SJCRH30 (cell line): Measurements from ENCODE around the gene ITM2C. TPM values are rescaled to one million over a fixed set of nuclear protein-coding genes. Genes with fewer than 3 reads are reported as not detected.
A peak's percentile ranks its signal among the peaks of the same experiment; 100 is the strongest.

Experiments used
- DNase-seq, 2 experiments: peaks; one replicate each; pipeline ENCODE4 v3.0.0-alpha.2; 2015 to 2020
- H3K27ac ChIP-seq: fragments of 250-450 bp; sonication (Bioruptor Pico); 2 replicates; pipeline ENCODE4 v1.5.1; 2020; ENCODE audit warnings: mild to moderate bottlenecking, moderate library complexity
- H3K27me3 ChIP-seq: fragments of 250-450 bp; sonication (Bioruptor Pico); 2 replicates; pipeline ENCODE4 v1.5.1; 2020; ENCODE audit warnings: mild to moderate bottlenecking, moderate library complexity
- H3K36me3 ChIP-seq: fragments of 250-450 bp; sonication (Bioruptor Pico); 2 replicates; pipeline ENCODE4 v1.5.1; 2020; ENCODE audit warnings: mild to moderate bottlenecking, moderate library complexity
- H3K4me1 ChIP-seq: fragments of 250-450 bp; sonication (Bioruptor Pico); 2 replicates; pipeline ENCODE4 v1.5.1; 2020; ENCODE audit warnings: mild to moderate bottlenecking, moderate library complexity
- H3K4me3 ChIP-seq: fragments of 250-450 bp; sonication (Bioruptor Pico); 2 replicates; pipeline ENCODE4 v1.5.1; 2020; ENCODE audit warnings: mild to moderate bottlenecking, moderate library complexity
- H3K9me3 ChIP-seq: fragments of 250-450 bp; sonication (Bioruptor Pico); replicated peaks from 2 replicates; pipeline ENCODE4 v1.5.1; 2020; ENCODE audit warnings: mild to moderate bottlenecking, moderate library complexity
- total RNA-seq: library from RNA; depleted of rRNA; stranded (reverse); fragments of >200 nt; shearing (Covaris generic); gene quantifications from 2 replicates; pipeline ENCODE4 v1.2.3, GENCODE V29; 2014

Gene ITM2C
- total RNA-seq, 1 experiment from 2014 or later, result 20.9 TPM

DNA sequence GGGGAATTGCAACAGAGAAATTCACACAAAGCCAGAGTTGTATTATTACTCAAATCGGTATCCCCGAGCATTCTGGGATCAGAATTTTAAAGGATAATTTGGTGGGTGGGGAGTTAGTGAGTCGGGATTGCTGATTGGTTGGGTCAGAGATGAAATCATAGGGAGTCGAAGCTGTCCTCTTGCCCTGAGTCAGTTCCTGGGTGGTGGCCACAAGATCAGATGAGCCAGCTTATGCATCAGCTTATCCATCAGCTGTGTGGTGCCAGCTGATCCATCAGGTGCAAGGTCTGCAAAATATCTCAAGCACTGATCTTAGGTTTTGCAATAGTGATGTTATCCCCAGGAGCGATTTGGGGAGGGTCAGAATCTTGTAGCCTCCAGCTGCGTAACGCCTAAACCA, 34.3 kb upstream of the ITM2C start:
- no peaks in the 10 kb centered on the region for H3K4me1 ChIP-seq
- no peaks in the 10 kb centered on the region for H3K36me3 ChIP-seq
- H3K27me3 ChIP-seq, result 0 out of 2 replicates have a peak, but pooled peaks cover 7% of the 10 kb centered on the region
- H3K4me3 ChIP-seq, result no peak overlapping the region
- H3K27ac ChIP-seq, result no peak overlapping the region
- no peak for DNase-seq
- H3K9me3 ChIP-seq, result no peaks in the 10 kb centered on the region

DNA sequence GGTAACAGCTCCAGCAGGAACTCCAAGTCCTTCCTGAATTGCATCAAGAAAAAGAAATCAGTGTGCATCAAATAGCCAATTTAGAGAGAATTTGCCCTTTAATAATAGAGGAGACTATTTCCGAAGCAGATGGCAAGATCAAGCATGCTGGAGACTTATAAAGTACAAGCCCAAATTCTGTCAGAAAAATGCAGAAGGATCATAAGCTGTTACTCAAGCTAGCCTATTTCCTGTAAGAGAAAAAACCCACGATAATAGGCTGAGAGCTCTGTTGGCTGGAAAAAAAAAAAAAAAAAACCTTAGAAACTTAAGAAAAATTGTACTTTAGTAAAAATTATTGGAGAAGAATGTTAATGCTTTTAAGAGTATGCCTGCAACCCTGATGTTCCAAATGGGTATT, 24.4 kb upstream of the ITM2C start:
- Histone ChIP-seq H3K4me3 (no peak overlapping the region), H3K4me1 (no peaks in the 10 kb centered on the region), H3K27me3 (no peaks in the 10 kb centered on the region), H3K27ac (no peak overlapping the region), H3K36me3 (no peaks in the 10 kb centered on the region), H3K9me3 (no peaks in the 10 kb centered on the region)
- no peak for DNase-seq

- no peaks in the 10 kb centered on the region for H3K27me3 ChIP-seq
- H3K27ac ChIP-seq, result no peak overlapping the region
- H3K4me3 ChIP-seq, result no peak overlapping the region
- no peak for DNase-seq
- no peaks in the 10 kb centered on the region for H3K9me3 ChIP-seq
- no peaks in the 10 kb centered on the region for H3K4me1 ChIP-seq
- H3K36me3 ChIP-seq, result no peaks in the 10 kb centered on the region
These were observed 22.3 kb upstream of the ITM2C start for GRCh38 chr2:230842473-230842872.

DNA sequence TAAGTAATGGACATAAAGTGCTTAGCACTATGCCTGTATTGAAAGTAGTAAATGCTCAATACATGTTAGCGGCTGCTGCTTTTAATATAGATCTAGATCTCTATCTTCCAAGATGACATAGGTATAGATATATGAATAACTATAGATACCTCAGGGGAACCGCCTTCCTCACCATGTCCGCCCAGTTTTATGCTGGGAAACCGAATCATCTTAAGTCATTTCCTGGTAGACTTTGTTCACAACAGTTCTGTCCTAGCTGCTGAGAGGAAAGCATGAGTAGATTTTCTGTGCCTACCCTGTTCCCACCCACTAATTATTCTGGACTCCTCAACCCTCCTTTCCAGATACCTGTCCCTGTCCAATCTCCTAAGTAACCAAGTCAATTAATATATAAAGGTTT, 21.6 kb upstream of the ITM2C start:
- Histone ChIP-seq H3K27me3 (no peaks in the 10 kb centered on the region), H3K36me3 (no peaks in the 10 kb centered on the region), H3K4me1 (no peaks in the 10 kb centered on the region), H3K9me3 (no peaks in the 10 kb centered on the region), H3K4me3 (no peak overlapping the region), H3K27ac (no peak overlapping the region)
- DNase-seq, result no peak

DNA sequence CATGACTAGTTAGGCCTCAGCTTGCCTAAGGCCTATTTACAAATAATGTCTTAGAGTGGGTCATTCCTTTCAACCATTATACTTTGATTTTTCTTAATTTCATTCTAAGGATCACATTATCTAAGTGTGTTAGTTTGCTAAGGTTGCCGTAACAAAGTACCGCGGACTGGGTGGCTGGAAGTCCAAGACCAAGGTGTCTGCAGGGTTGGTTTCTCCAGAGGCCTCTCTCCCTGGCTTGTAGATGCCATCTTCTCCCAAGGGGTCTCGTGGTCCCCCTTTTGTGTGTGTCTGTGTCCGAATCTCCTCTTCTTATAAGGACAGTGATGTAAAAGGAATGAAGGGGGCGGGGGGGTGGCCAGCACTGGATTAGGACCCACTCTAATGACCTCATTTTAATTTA, 18.4 kb upstream of the ITM2C start:
- no peak overlapping the region for H3K27ac ChIP-seq
- no peaks in the 10 kb centered on the region for H3K36me3 ChIP-seq
- no peaks in the 10 kb centered on the region for H3K4me1 ChIP-seq
- H3K4me3 ChIP-seq, result no peak overlapping the region
- no peaks in the 10 kb centered on the region for H3K9me3 ChIP-seq
- no peak for DNase-seq
- no peaks in the 10 kb centered on the region for H3K27me3 ChIP-seq

DNA sequence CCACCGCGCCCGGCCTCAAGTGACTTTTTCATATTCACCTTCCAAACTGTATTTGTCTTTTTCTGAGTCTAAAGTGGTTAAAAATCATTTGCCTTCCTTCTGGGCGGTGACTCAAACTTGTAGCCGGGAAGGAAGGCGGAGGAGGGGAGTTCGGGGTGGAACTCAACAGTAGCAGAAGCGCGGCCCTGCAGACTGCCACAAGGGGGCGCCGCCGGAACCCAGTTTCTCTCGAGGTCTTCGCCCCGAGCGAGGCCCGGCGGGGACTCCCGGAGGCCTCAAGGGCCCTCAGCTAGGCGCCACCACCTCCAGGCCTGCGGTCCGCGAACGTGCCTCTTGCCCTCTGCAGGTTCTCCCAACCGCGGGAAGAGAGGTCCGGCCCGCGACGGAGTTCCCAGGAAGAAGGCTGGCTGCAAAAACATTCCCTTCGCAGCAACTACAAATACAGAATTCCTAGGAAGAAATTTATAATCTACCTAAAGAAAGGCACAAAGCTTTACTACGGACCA, 16.8 kb upstream of the ITM2C start:
- no peaks in the 10 kb centered on the region for H3K36me3 ChIP-seq
- 0 out of 2 replicates have a peak, but pooled peaks cover 4% of the 10 kb centered on the region for H3K9me3 ChIP-seq
- no peak overlapping the region for H3K4me3 ChIP-seq
- H3K27me3 ChIP-seq, result no peaks in the 10 kb centered on the region
- no peak overlapping the region for H3K27ac ChIP-seq
- peak; percentile 77 to 85 for DNase-seq
- no peaks in the 10 kb centered on the region for H3K4me1 ChIP-seq

- Histone ChIP-seq H3K27ac (no peak overlapping the region), H3K4me3 (no peak overlapping the region), H3K9me3 (0 out of 2 replicates have a peak, but pooled peaks cover 4% of the 10 kb centered on the region), H3K36me3 (no peaks in the 10 kb centered on the region), H3K27me3 (no peaks in the 10 kb centered on the region), H3K4me1 (no peaks in the 10 kb centered on the region)
- no peak for DNase-seq
These were observed 14.9 kb upstream of the ITM2C start for GRCh38 chr2:230849633-230850357.

- DNase-seq, result no peak
- Histone ChIP-seq H3K36me3 (no peaks in the 10 kb centered on the region), H3K27me3 (no peaks in the 10 kb centered on the region)
These were observed 14.4 kb upstream of the ITM2C start for GRCh38 chr2:230850358-230850658.

GRCh38 chr2:230852113-230852512, 12.6 kb upstream of the ITM2C start:
- no peak for DNase-seq
- Histone ChIP-seq H3K4me1 (no peaks in the 10 kb centered on the region), H3K27me3 (no peaks in the 10 kb centered on the region), H3K9me3 (0 out of 2 replicates have a peak, but pooled peaks cover 4% of the 10 kb centered on the region), H3K36me3 (no peaks in the 10 kb centered on the region), H3K27ac (no peak overlapping the region), H3K4me3 (no peak overlapping the region)

More at GRCh38 chr2:230850358-230850658, 14.4 kb upstream of the ITM2C start:
- Histone ChIP-seq H3K27ac (no peak overlapping the region), H3K4me3 (no peak overlapping the region), H3K4me1 (no peaks in the 10 kb centered on the region), H3K9me3 (0 out of 2 replicates have a peak, but pooled peaks cover 4% of the 10 kb centered on the region)

DNA sequence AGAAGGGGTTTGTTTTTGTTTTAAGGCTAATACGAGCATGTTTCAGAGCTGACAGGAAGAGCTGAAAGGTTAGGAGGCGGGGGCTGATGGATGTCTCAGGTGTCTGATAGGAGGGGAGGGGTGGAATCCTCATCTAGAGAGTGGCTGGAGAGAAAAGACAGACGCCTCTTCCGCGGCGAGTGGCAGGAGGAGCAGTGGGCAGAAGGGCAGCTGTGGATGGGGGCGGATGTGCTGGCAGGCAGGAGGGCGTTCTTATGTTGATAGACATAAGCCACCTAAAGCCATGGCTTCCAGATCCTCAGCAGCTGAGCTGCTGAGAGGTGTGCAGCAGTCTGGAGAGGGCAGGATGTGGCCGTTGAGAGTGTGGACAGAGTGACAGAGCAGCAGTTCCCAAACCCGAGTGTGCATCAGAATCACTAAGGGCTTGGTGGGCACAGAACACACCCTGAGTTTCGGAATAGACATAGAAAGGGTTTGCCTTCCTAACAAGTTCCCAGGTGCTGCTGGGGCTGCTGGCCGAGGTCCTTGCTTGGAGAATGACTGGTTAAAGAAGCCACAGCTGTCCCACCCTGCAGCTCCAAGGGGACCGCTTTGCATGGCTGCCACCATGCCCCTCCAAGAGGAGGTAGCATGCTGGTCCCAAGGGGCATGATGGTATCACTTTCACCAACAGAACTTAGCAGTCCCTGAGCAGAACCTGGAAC, 3.0 kb upstream of the ITM2C start:
- Histone ChIP-seq H3K27me3 (peaks cover 5% of the 10 kb centered on the region; the same call in 1 of the 2 replicates), H3K27ac (no peak overlapping the region), H3K9me3 (0 out of 2 replicates have a peak, but pooled peaks cover 2% of the 10 kb centered on the region), H3K36me3 (no peaks in the 10 kb centered on the region), H3K4me1 (no peaks in the 10 kb centered on the region), H3K4me3 (no peak overlapping the region)
- DNase-seq, result no peak

- no peak overlapping the region for H3K27ac ChIP-seq
- no peak overlapping the region for H3K4me3 ChIP-seq
- H3K27me3 ChIP-seq, result peaks cover 11% of the 10 kb centered on the region; the same call in 1 of the 2 replicates
- H3K36me3 ChIP-seq, result no peaks in the 10 kb centered on the region
- H3K9me3 ChIP-seq, result 0 out of 2 replicates have a peak, but pooled peaks cover 2% of the 10 kb centered on the region
- no peak for DNase-seq
- H3K4me1 ChIP-seq, result peaks cover 3% of the 10 kb centered on the region; the same call in 1 of the 2 replicates
These were observed 2.5 kb upstream of the ITM2C start for GRCh38 chr2:230862292-230862691.

DNA sequence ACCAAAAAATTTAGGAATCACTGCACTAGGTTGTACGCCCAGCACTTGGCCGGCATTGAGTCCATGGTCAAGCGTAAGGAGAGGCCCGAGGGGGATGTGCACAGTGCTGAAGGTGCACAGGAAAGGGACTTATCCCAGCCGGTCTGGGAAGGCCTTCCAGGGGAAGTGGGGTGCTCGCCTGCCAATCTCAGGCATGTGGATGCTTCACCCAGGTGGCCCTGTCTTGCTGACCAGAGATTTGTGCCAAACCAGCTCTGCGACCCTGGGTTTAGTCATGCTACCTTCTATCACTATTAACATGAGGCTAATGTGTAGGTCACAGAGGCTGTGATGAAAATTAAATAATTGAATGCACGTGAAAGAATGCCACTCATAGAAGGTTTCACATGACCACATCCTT, 1.7 kb upstream of the ITM2C start:
- Histone ChIP-seq H3K4me3 (no peak overlapping the region), H3K4me1 (peaks cover 7% of the 10 kb centered on the region), H3K27ac (no peak overlapping the region), H3K36me3 (no peaks in the 10 kb centered on the region), H3K27me3 (peaks cover 16% of the 10 kb centered on the region; the same call in 1 of the 2 replicates), H3K9me3 (0 out of 2 replicates have a peak, but pooled peaks cover 2% of the 10 kb centered on the region)
- no peak for DNase-seq

DNA sequence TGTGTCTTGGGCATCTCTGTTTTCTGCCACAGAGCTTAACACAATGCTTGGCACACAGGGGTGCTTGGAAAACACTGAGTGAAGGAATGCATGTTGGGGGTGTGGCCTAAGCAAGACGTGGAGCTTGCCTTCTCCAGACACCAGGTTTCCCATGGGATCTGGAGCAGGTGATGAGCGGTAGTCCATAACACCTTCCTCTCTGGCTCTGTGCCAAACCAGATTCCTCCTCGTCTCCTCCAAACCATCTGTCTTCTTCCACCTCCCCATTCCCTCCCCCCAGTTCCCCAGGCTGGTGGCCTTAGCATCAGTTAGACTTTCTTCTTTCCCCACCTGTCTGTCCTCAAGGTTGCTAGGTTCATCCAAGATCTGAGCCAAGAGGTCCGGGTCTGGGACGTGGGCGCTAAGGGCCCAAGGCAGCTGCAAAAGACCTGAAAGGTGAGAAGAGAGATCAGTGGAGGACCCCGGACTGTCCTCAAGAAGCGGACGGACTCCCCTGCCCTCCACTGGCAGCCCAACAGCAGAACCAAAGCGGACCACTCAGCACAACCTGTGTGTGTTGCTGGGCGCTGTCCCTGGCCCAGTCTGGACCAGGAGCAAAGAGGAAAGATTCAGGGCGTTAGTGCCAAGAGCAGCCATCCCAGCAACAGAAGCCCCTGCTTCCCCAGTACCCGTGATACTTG, 1.2 kb upstream of the ITM2C start:
- Histone ChIP-seq H3K9me3 (0 out of 2 replicates have a peak, but pooled peaks cover 2% of the 10 kb centered on the region), H3K27ac (no peak overlapping the region), H3K4me1 (peaks cover 13% of the 10 kb centered on the region), H3K4me3 (no peak overlapping the region), H3K36me3 (no peaks in the 10 kb centered on the region), H3K27me3 (peaks cover 22% of the 10 kb centered on the region)
- no peak for DNase-seq

DNA sequence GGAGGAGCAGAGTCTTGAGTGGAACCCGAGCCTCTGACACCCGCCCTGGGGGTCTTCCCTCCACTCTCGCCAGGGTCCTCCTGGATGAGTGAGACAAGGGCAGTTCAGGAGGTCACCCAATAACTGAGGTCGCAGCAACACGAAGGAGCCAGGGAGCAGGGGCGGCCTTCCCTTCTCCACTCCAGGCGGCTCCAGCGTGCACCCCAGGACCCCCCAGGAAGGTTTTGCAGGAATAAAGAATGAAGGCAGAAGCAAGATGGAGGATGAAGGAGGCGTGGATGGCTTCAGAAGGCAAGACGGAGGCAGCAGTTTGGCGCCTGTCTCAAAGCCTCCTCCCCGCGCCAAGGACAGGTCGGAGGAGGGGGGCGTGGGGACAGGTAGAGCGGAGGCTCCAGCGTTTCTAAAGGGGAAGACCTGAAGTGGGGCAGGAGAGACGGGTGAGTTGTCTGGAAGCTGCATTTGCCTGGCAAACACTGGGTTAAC, 579 bp upstream of the ITM2C start:
- Histone ChIP-seq H3K4me1 (peaks cover 14% of the 10 kb centered on the region), H3K27me3 (peaks cover 28% of the 10 kb centered on the region), H3K4me3 (peak overlapping the region; percentile 66), H3K27ac (no peak overlapping the region), H3K36me3 (no peaks in the 10 kb centered on the region), H3K9me3 (0 out of 2 replicates have a peak, but pooled peaks cover 2% of the 10 kb centered on the region)
- DNase-seq, result no peak
